ENCODE results near the gene CACNB2. TPM values are rescaled to one million over a fixed set of nuclear protein-coding genes. Genes with fewer than 3 reads are reported as not detected.

CACNB2 gene
- polyA plus RNA-seq, 1 of the 3 experiments (the other 2 are of a cell fraction): 0.74 TPM

- TF ChIP-seq IRF3 (IDR thresholded peaks at IDR 0.05; ENCODE audit: low read depth, low read length): no peak
- TF ChIP-seq REST (IDR thresholded peaks at IDR 0.05; ENCODE audit: low read depth, low read length): no peak
- no peak for TF ChIP-seq ZBTB33 (IDR thresholded peaks at IDR 0.05; ENCODE audit: borderline replicate concordance, low read depth)
- TF ChIP-seq EP300 (IDR thresholded peaks at IDR 0.05; ENCODE audit: borderline replicate concordance in 1 of 2, low read depth in 1 of 2, low read length in 1 of 2): no peak
- no peak for TF ChIP-seq PBX3 (IDR thresholded peaks at IDR 0.05)
- no peak for TF ChIP-seq RFX5 (IDR thresholded peaks at IDR 0.05; ENCODE audit: low read length)
Observed at GRCh38 chr10:18099415-18099814, 40.8 kb upstream of the CACNB2 start (continued).

GRCh38 chr10:18100669-18101068 is 39.6 kb upstream of the CACNB2 start:
- ChIA-PET CTCF (interaction anchor here (0.9 kb wide), 1 partner anchor 103 kb away, joined by 3 read pairs; no protein-coding TSS in a partner anchor), POLR2A (no interaction called here)
- no peak overlapping the region for H3K9ac ChIP-seq
- H3K79me2 ChIP-seq (ENCODE audit: insufficient read depth): no peaks in the 10 kb centered on the region
- TF ChIP-seq EP300 (IDR thresholded peaks at IDR 0.05; ENCODE audit: borderline replicate concordance in 1 of 2, low read depth in 1 of 2, low read length in 1 of 2) (no peak), ELF1 (IDR thresholded peaks at IDR 0.05) (no peak), YY1 (IDR thresholded peaks at IDR 0.05; ENCODE audit: low read depth) (no peak), GATA2 (CRISPR knock-in tag; IDR thresholded peaks at IDR 0.05) (no peak), RXRA (IDR thresholded peaks at IDR 0.05; ENCODE audit: borderline replicate concordance, low read depth) (no peak), ZBTB33 (IDR thresholded peaks at IDR 0.05; ENCODE audit: borderline replicate concordance, low read depth) (no peak)
- no peak overlapping the region for H2AFZ ChIP-seq (ENCODE audit: low read depth)
- WGBS (ENCODE audit: low lambda C conversion rate): 52% methylated on average over 1 of the region's 1 CpG
- H3K4me2 ChIP-seq: no peak overlapping the region
- H3K27me3 ChIP-seq (ENCODE audit: insufficient read depth): no peaks in the 10 kb centered on the region
- no peak for DNase-seq
- no peaks in the 10 kb centered on the region for H3K9me2 ChIP-seq
- H3K4me3 ChIP-seq (ENCODE audit: low read depth in 2 of 2, low read length in 1 of 2): no peak overlapping the region
- no peak overlapping the region for H3K27ac ChIP-seq (ENCODE audit: low read depth in 2 of 2, low read length in 1 of 2)
- H3K4me1 ChIP-seq (ENCODE audit: control insufficient read depth in 1 of 2, insufficient read depth in 2 of 2, low read depth in 1 of 2, low read length in 1 of 2): no peaks in the 10 kb centered on the region
- no peaks in the 10 kb centered on the region for H4K20me1 ChIP-seq (ENCODE audit: insufficient read depth)
- H3K36me3 ChIP-seq (replicated peaks in 1 of 2; ENCODE audit: control insufficient read depth in 1 of 2, insufficient read depth in 2 of 2, low read length in 1 of 2): no peaks in the 10 kb centered on the region
- H3F3A ChIP-seq (replicated peaks; ENCODE audit: insufficient read depth): no peaks in the 10 kb centered on the region
- no peaks in the 10 kb centered on the region for H3K9me3 ChIP-seq
